ENCODE data around the gene RHOU. TPM values are rescaled to one million over a fixed set of nuclear protein-coding genes. Genes with fewer than 3 reads are reported as not detected.
"Not testable (repeated sequence)": the region's sequence is repeated elsewhere in the genome, so short reads cannot be mapped to it uniquely, and the experiment has no call there.

The RHOU gene
- total RNA-seq, 4 donors from 2014 or later: 18.5 to 38.4 (median 23.5) TPM

- Histone ChIP-seq H3K27ac (no peak overlapping the region), H3K9me3 (no peaks in the 10 kb centered on the region), H3K27me3 (no peaks in the 10 kb centered on the region), H3K36me3 (no peaks in the 10 kb centered on the region), H3K4me3 (replicated peaks in 1 of 3) (no peak overlapping the region), H3K4me1 (peaks cover 0 to 8% of the 10 kb centered on the region in 2 donors)
- intact Hi-C loops (cut with DNase I): no loop called here
- TF ChIP-seq, protein P1, sequence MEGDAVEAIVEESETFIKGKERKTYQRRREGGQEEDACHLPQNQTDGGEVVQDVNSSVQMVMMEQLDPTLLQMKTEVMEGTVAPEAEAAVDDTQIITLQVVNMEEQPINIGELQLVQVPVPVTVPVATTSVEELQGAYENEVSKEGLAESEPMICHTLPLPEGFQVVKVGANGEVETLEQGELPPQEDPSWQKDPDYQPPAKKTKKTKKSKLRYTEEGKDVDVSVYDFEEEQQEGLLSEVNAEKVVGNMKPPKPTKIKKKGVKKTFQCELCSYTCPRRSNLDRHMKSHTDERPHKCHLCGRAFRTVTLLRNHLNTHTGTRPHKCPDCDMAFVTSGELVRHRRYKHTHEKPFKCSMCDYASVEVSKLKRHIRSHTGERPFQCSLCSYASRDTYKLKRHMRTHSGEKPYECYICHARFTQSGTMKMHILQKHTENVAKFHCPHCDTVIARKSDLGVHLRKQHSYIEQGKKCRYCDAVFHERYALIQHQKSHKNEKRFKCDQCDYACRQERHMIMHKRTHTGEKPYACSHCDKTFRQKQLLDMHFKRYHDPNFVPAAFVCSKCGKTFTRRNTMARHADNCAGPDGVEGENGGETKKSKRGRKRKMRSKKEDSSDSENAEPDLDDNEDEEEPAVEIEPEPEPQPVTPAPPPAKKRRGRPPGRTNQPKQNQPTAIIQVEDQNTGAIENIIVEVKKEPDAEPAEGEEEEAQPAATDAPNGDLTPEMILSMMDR (IDR thresholded peaks at IDR 0.05): peak in 5 of 6 experiments; percentile 26 to 78 (median 56)
- no peak for TF ChIP-seq POLR2A (IDR thresholded peaks at IDR 0.05)
- 33 to 37% methylated on average over 1 of the region's 1 CpG for WGBS, 2 donors
- peak; percentile 16 to 24 for DNase-seq
These were observed 43.4 kb upstream of the RHOU start for GRCh38 chr1:228691926-228692325.

- WGBS, 2 donors: 94 to 96% methylated on average over 3 of the region's 3 CpGs
- H3K27ac ChIP-seq; H3K9me3 ChIP-seq; DNase-seq; H3K36me3 ChIP-seq; H3K4me3 ChIP-seq (replicated peaks in 1 of 3); H3K4me1 ChIP-seq; H3K27me3 ChIP-seq; intact Hi-C loops (cut with DNase I): not testable (repeated sequence)
These were observed 40.8 kb upstream of the RHOU start for GRCh38 chr1:228694447-228694846.

DNA sequence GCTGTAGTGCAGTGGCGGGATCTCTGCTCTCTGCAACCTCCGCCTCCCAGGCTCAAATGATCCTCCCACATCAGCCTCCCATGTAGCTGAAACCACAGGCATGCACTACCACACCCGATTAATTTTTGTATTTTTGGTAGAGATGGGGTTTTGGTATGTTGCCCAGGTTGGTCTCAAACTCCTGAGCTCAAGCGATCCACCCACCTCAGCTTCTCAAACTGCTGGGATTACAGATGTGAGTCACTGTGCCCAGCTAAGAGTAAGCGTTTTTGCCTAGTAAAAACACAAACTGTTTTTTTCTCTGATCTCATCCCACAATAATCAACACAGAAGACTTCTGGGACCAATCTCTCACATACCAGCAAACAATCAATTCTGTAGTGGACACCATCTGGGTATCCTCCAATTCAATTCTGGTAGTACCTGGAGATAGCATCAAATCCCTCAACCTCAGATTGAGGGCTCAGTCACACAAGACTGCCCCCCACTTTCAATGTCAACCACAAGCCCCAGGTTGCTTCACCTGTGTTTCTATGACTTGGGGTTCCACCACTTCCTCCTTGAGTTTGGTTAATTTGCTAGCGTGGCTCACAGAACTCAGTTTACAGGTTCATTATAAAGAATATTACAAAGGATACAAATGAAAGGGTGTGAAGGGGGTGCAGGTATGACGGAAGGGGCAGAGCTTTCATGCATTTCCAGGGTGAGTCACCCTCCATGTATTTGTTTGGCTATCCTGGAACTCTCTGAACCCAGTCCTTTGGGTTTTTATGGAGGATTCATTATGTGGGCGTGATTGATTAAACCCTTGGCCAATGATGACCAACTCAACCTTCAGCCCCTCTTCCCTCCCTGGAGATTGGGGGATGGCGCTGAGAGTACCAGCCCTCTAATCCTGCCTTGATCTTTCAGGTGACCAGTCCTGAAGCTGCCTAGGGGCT lies 40.0 kb upstream of the RHOU start:
- Histone ChIP-seq H3K27ac (no peak overlapping the region), H3K9me3 (no peaks in the 10 kb centered on the region), H3K36me3 (no peaks in the 10 kb centered on the region), H3K27me3 (no peaks in the 10 kb centered on the region), H3K4me1 (peaks cover 3 to 9% of the 10 kb centered on the region in 2 donors), H3K4me3 (replicated peaks in 1 of 3) (no peak overlapping the region)
- intact Hi-C loops (cut with DNase I): no loop called here
- no peak for DNase-seq
- WGBS, 2 donors: 84 to 93% methylated on average over 9 of the region's 9 CpGs
- no peak for TF ChIP-seq POLR2A (IDR thresholded peaks at IDR 0.05)
- TF ChIP-seq, protein P1 (IDR thresholded peaks at IDR 0.05): no peak

- no peaks in the 10 kb centered on the region for H3K27me3 ChIP-seq
- DNase-seq: peak; percentile 90 to 91
- intact Hi-C loops (cut with DNase I): no loop called here
- 23 to 29% methylated on average over 6 of the region's 6 CpGs for WGBS, 2 donors
- peaks cover 3 to 9% of the 10 kb centered on the region in 2 donors for H3K4me1 ChIP-seq
- no peak for TF ChIP-seq POLR2A (IDR thresholded peaks at IDR 0.05)
- TF ChIP-seq, protein P1 (IDR thresholded peaks at IDR 0.05): no peak
- H3K9me3 ChIP-seq: no peaks in the 10 kb centered on the region
- no peak overlapping the region for H3K4me3 ChIP-seq (replicated peaks in 1 of 3)
- H3K27ac ChIP-seq: no peak overlapping the region
- H3K36me3 ChIP-seq: no peaks in the 10 kb centered on the region
These were observed 37.9 kb upstream of the RHOU start for GRCh38 chr1:228697207-228698016.

DNA sequence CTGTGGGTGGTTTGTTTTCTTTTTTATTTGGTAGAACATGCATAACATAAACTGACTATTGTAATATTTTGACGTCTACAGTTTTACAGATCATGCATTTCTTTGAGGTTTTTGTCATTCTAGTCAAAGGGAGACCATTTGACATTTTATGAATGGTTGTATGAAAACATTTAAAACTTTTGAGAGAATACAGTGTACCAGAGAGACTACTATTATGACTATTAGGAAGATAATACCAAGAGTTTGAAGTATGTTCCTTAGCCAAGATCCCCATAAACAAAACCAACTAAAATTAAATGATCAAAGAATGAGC lies 37.3 kb upstream of the RHOU start:
- TF ChIP-seq, protein P1 (IDR thresholded peaks at IDR 0.05): no peak

More for the DNA sequence above, 37.3 kb upstream of the RHOU start:
- intact Hi-C loops (cut with DNase I): no loop called here
- Histone ChIP-seq H3K9me3 (no peaks in the 10 kb centered on the region), H3K27ac (no peak overlapping the region), H3K4me3 (replicated peaks in 1 of 3) (no peak overlapping the region), H3K36me3 (no peaks in the 10 kb centered on the region), H3K4me1 (peaks cover 3 to 9% of the 10 kb centered on the region in 2 donors), H3K27me3 (no peaks in the 10 kb centered on the region)
- no peak for DNase-seq
- WGBS, 2 donors: 93 to 94% methylated on average over 1 of the region's 1 CpG
